ENCODE data around the gene TIAL1. TPM values are rescaled to one million over a fixed set of nuclear protein-coding genes. Genes with fewer than 3 reads are reported as not detected.
"Not testable (repeated sequence)": the region's sequence is repeated elsewhere in the genome, so short reads cannot be mapped to it uniquely, and the experiment has no call there.

Gene TIAL1
- total RNA-seq, 1 experiment from 2014 or later: 97.6 TPM

GRCh38 chr10:119595676-119596515 lies 868 bp downstream of the TIAL1 start:
- Histone ChIP-seq H3K4me3 (peak overlapping the region; percentile 93), H3K4me1 (peaks cover 7% of the 10 kb centered on the region), H3K27ac (peak overlapping the region; percentile 94), H3K27me3 (no peaks in the 10 kb centered on the region), H3K9me3 (replicated peaks) (no peaks in the 10 kb centered on the region), H3K36me3 (peaks cover 33% of the 10 kb centered on the region)
- DNase-seq: peak; percentile 23 to 40

- Histone ChIP-seq H3K27ac (peak overlapping the region; percentile 94), H3K9me3 (replicated peaks) (no peaks in the 10 kb centered on the region), H3K4me3 (peak overlapping the region; percentile 93), H3K36me3 (peaks cover 40% of the 10 kb centered on the region), H3K27me3 (no peaks in the 10 kb centered on the region), H3K4me1 (peaks cover 7% of the 10 kb centered on the region)
- no peak for DNase-seq
These were observed 1.6 kb downstream of the TIAL1 start for GRCh38 chr10:119595134-119595675.

GRCh38 chr10:119588071-119588470 lies 8.7 kb downstream of the TIAL1 start:
- H3K27me3 ChIP-seq: no peaks in the 10 kb centered on the region
- H3K36me3 ChIP-seq: peaks cover 70% of the 10 kb centered on the region
- H3K27ac ChIP-seq: no peak overlapping the region
- H3K4me3 ChIP-seq: no peak overlapping the region
- no peak for DNase-seq
- H3K4me1 ChIP-seq: 0 out of 2 replicates have a peak, but pooled peaks cover under 1% of the 10 kb centered on the region
- no peaks in the 10 kb centered on the region for H3K9me3 ChIP-seq (replicated peaks)

- Histone ChIP-seq H3K27me3 (no peaks in the 10 kb centered on the region), H3K4me1 (no peaks in the 10 kb centered on the region), H3K36me3 (peaks cover 81% of the 10 kb centered on the region), H3K4me3 (no peak overlapping the region), H3K9me3 (replicated peaks) (no peaks in the 10 kb centered on the region), H3K27ac (no peak overlapping the region)
- no peak for DNase-seq
These were observed 18.4 kb downstream of the TIAL1 start for GRCh38 chr10:119578355-119578754.

GRCh38 chr10:119575991-119576390 lies 20.8 kb downstream of the TIAL1 start:
- H3K4me1 ChIP-seq: no peaks in the 10 kb centered on the region
- H3K36me3 ChIP-seq: peaks cover 75% of the 10 kb centered on the region
- no peak overlapping the region for H3K4me3 ChIP-seq
- H3K27me3 ChIP-seq: no peaks in the 10 kb centered on the region
- no peak for DNase-seq
- H3K9me3 ChIP-seq (replicated peaks): no peaks in the 10 kb centered on the region
- H3K27ac ChIP-seq: no peak overlapping the region

- Histone ChIP-seq H3K4me1 (no peaks in the 10 kb centered on the region), H3K27me3 (no peaks in the 10 kb centered on the region), H3K9me3 (replicated peaks) (no peaks in the 10 kb centered on the region), H3K36me3 (peaks cover 70% of the 10 kb centered on the region), H3K27ac (no peak overlapping the region), H3K4me3 (no peak overlapping the region)
- no peak for DNase-seq
These were observed 21.3 kb downstream of the TIAL1 start for GRCh38 chr10:119575506-119575905.

- no peaks in the 10 kb centered on the region for H3K27me3 ChIP-seq
These were observed 28.8 kb downstream of the TIAL1 start for GRCh38 chr10:119567978-119568377.

GRCh38 chr10:119562097-119562496 lies 34.7 kb downstream of the TIAL1 start:
- Histone ChIP-seq H3K4me1 (no peaks in the 10 kb centered on the region), H3K27ac (no peak overlapping the region), H3K27me3 (no peaks in the 10 kb centered on the region), H3K36me3 (no peaks in the 10 kb centered on the region), H3K9me3 (replicated peaks) (no peaks in the 10 kb centered on the region), H3K4me3 (no peak overlapping the region)
- no peak for DNase-seq

More at GRCh38 chr10:119567978-119568377, 28.8 kb downstream of the TIAL1 start:
- peaks cover 8% of the 10 kb centered on the region for H3K36me3 ChIP-seq
- no peak overlapping the region for H3K4me3 ChIP-seq
- no peak for DNase-seq
- H3K27ac ChIP-seq: no peak overlapping the region
- H3K9me3 ChIP-seq (replicated peaks): no peaks in the 10 kb centered on the region
- H3K4me1 ChIP-seq: no peaks in the 10 kb centered on the region

- not testable (repeated sequence) for DNase-seq; H3K4me1 ChIP-seq; H3K4me3 ChIP-seq; H3K9me3 ChIP-seq (replicated peaks); H3K27ac ChIP-seq; H3K27me3 ChIP-seq; H3K36me3 ChIP-seq
These were observed 37.3 kb downstream of the TIAL1 start for GRCh38 chr10:119559511-119559910.

- H3K27me3 ChIP-seq; H3K9me3 ChIP-seq (replicated peaks); H3K4me1 ChIP-seq; DNase-seq; H3K27ac ChIP-seq; H3K4me3 ChIP-seq; H3K36me3 ChIP-seq: not testable (repeated sequence)
These were observed 40.7 kb downstream of the TIAL1 start for GRCh38 chr10:119556081-119556480.

- no peak for DNase-seq
- no peaks in the 10 kb centered on the region for H3K36me3 ChIP-seq
These were observed 41.5 kb downstream of the TIAL1 start for GRCh38 chr10:119555178-119555784.

GRCh38 chr10:119550827-119551226 lies 45.9 kb downstream of the TIAL1 start:
- Histone ChIP-seq H3K27ac (no peak overlapping the region), H3K27me3 (0 out of 2 replicates have a peak, but pooled peaks cover 4% of the 10 kb centered on the region), H3K9me3 (replicated peaks) (no peaks in the 10 kb centered on the region), H3K4me3 (no peak overlapping the region), H3K4me1 (peaks cover 6% of the 10 kb centered on the region), H3K36me3 (no peaks in the 10 kb centered on the region)
- no peak for DNase-seq

More at GRCh38 chr10:119555178-119555784, 41.5 kb downstream of the TIAL1 start:
- no peaks in the 10 kb centered on the region for H3K4me1 ChIP-seq
- no peaks in the 10 kb centered on the region for H3K27me3 ChIP-seq
- H3K4me3 ChIP-seq: no peak overlapping the region
- H3K9me3 ChIP-seq (replicated peaks): no peaks in the 10 kb centered on the region
- H3K27ac ChIP-seq: no peak overlapping the region

- no peak for DNase-seq
- no peak overlapping the region for H3K4me3 ChIP-seq
- no peaks in the 10 kb centered on the region for H3K36me3 ChIP-seq
- H3K27me3 ChIP-seq: 0 out of 2 replicates have a peak, but pooled peaks cover 4% of the 10 kb centered on the region
- no peak overlapping the region for H3K27ac ChIP-seq
- H3K4me1 ChIP-seq: peaks cover 8% of the 10 kb centered on the region
- no peaks in the 10 kb centered on the region for H3K9me3 ChIP-seq (replicated peaks)
These were observed 47.3 kb downstream of the TIAL1 start for GRCh38 chr10:119549247-119549999.

- DNase-seq: peak; percentile 26 to 34
- Histone ChIP-seq H3K4me3 (no peak overlapping the region), H3K36me3 (no peaks in the 10 kb centered on the region), H3K9me3 (replicated peaks) (no peaks in the 10 kb centered on the region), H3K27me3 (0 out of 2 replicates have a peak, but pooled peaks cover 4% of the 10 kb centered on the region), H3K27ac (no peak overlapping the region), H3K4me1 (peaks cover 8% of the 10 kb centered on the region)
These were observed 50.8 kb downstream of the TIAL1 start for GRCh38 chr10:119546009-119546408.
